Measurements from ENCODE around the gene GLP2R.

DNA sequence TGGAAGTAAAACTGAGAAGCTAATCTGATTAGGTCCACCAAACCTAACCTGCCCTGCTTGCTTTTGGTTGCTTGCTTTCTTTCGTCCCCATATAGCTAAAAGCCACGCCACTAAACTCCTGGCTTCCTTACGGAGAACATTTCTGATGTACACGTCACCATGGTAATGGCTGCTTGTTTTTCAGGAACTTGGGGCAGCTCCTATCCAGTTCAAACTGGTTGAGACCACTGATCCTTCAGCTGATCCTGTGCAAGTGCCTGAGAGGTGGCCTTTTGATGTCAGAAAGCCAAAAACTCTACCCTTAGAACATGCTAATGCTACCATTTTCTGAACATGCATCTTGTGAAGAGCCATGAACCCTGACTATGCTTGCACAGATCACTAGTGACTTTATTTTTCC is 20.0 kb upstream of the GLP2R start:
- TF ChIP-seq, protein P1, sequence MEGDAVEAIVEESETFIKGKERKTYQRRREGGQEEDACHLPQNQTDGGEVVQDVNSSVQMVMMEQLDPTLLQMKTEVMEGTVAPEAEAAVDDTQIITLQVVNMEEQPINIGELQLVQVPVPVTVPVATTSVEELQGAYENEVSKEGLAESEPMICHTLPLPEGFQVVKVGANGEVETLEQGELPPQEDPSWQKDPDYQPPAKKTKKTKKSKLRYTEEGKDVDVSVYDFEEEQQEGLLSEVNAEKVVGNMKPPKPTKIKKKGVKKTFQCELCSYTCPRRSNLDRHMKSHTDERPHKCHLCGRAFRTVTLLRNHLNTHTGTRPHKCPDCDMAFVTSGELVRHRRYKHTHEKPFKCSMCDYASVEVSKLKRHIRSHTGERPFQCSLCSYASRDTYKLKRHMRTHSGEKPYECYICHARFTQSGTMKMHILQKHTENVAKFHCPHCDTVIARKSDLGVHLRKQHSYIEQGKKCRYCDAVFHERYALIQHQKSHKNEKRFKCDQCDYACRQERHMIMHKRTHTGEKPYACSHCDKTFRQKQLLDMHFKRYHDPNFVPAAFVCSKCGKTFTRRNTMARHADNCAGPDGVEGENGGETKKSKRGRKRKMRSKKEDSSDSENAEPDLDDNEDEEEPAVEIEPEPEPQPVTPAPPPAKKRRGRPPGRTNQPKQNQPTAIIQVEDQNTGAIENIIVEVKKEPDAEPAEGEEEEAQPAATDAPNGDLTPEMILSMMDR (conservative IDR thresholded peaks at IDR 0.05), result no peak
- no peak for TF ChIP-seq ZFX (IDR thresholded peaks at IDR 0.05)

Measured in C4-2B (cell line).